HG03066 (cell line): ENCODE data around the gene ABHD17C.
A peak's percentile ranks its signal among the peaks of the same experiment; 100 is the strongest.
"Not testable (repeated sequence)": the region's sequence is repeated elsewhere in the genome, so short reads cannot be mapped to it uniquely, and the experiment has no call there.

Experiments used
- ATAC-seq: cut with Tn5 transposase; IDR thresholded peaks from one replicate; pipeline ENCODE4 v1.9.1; 2021; ENCODE audit warnings: low read depth; ENCODE audit not compliant: unreplicated experiment

The ABHD17C gene

GRCh38 chr15:80695099-80695910, at the start of gene ABHD17C:
ABHD17C (plus strand) TSS chr15:80695310; CDS start chr15:80695430, 120 bp downstream.
- peak; percentile 75 for ATAC-seq

- no peak for ATAC-seq
Measured at GRCh38 chr15:80645494-80646065, 49.5 kb upstream of the ABHD17C start.

- not testable (repeated sequence) for ATAC-seq
Measured at GRCh38 chr15:80647424-80647823, 47.7 kb upstream of the ABHD17C start.

GRCh38 chr15:80654299-80654698, 40.8 kb upstream of the ABHD17C start:
- no peak for ATAC-seq

- no peak for ATAC-seq
Measured at GRCh38 chr15:80659375-80659774, 35.7 kb upstream of the ABHD17C start.

GRCh38 chr15:80660119-80660518, 35.0 kb upstream of the ABHD17C start:
- no peak for ATAC-seq

GRCh38 chr15:80662129-80662528, 33.0 kb upstream of the ABHD17C start:
- ATAC-seq = no peak

GRCh38 chr15:80662757-80663553, 32.2 kb upstream of the ABHD17C start:
- ATAC-seq = no peak

GRCh38 chr15:80665151-80665550, 30.0 kb upstream of the ABHD17C start:
- no peak for ATAC-seq

- no peak for ATAC-seq
Measured at GRCh38 chr15:80667936-80668335, 27.2 kb upstream of the ABHD17C start.

- no peak for ATAC-seq
Measured at GRCh38 chr15:80668546-80669236, 26.4 kb upstream of the ABHD17C start.

- ATAC-seq = no peak
Measured at GRCh38 chr15:80669663-80670273, 25.3 kb upstream of the ABHD17C start.

- no peak for ATAC-seq
Measured at GRCh38 chr15:80673561-80674244, 21.4 kb upstream of the ABHD17C start.

GRCh38 chr15:80674245-80674614, 20.9 kb upstream of the ABHD17C start:
- ATAC-seq = no peak

- no peak for ATAC-seq
Measured at GRCh38 chr15:80677041-80677440, 18.1 kb upstream of the ABHD17C start.

GRCh38 chr15:80679167-80679803, 15.8 kb upstream of the ABHD17C start:
- ATAC-seq = no peak

- no peak for ATAC-seq
Measured at GRCh38 chr15:80679804-80680175, 15.3 kb upstream of the ABHD17C start.

GRCh38 chr15:80682201-80682600, 12.9 kb upstream of the ABHD17C start:
- no peak for ATAC-seq

GRCh38 chr15:80684697-80685096, 10.4 kb upstream of the ABHD17C start:
- no peak for ATAC-seq
